ENCODE measurements around the gene EPHA7.

The EPHA7 gene

GRCh38 chr6:93266116-93266817 is 153.1 kb downstream of the EPHA7 start:
- Histone ChIP-seq H3K4me1 (ENCODE audit: control insufficient read depth in 1 of 2, insufficient read depth in 2 of 2, low read length in 2 of 2) (no peaks in the 10 kb centered on the region), H3K27ac (ENCODE audit: low read depth, low read length) (no peak overlapping the region), H3K9ac (ENCODE audit: low read depth in 1 of 2, low read length in 2 of 2) (no peak overlapping the region), H3K36me3 (ENCODE audit: control insufficient read depth in 1 of 2, insufficient read depth in 2 of 2, low read length in 2 of 2) (no peaks in the 10 kb centered on the region), H3K9me3 (ENCODE audit: control insufficient read depth in 1 of 2, low read length in 2 of 2) (no peaks in the 10 kb centered on the region), H3K4me3 (ENCODE audit: low read depth in 1 of 2, low read length in 2 of 2) (no peak overlapping the region), H3K27me3 (ENCODE audit: control insufficient read depth in 1 of 2, insufficient read depth in 2 of 2, low read length in 2 of 2) (no peaks in the 10 kb centered on the region)

GRCh38 chr6:93260881-93261280 is 158.5 kb downstream of the EPHA7 start:
- H3K4me1 ChIP-seq (ENCODE audit: control insufficient read depth in 1 of 2, insufficient read depth in 2 of 2, low read length in 2 of 2): no peaks in the 10 kb centered on the region
- no peak overlapping the region for H3K4me3 ChIP-seq (ENCODE audit: low read depth in 1 of 2, low read length in 2 of 2)
- no peaks in the 10 kb centered on the region for H3K27me3 ChIP-seq (ENCODE audit: control insufficient read depth in 1 of 2, insufficient read depth in 2 of 2, low read length in 2 of 2)
- H3K9ac ChIP-seq (ENCODE audit: low read depth in 1 of 2, low read length in 2 of 2): no peak overlapping the region
- H3K27ac ChIP-seq (ENCODE audit: low read depth, low read length): no peak overlapping the region
- H3K36me3 ChIP-seq (ENCODE audit: control insufficient read depth in 1 of 2, insufficient read depth in 2 of 2, low read length in 2 of 2): no peaks in the 10 kb centered on the region
- H3K9me3 ChIP-seq (ENCODE audit: control insufficient read depth in 1 of 2, low read length in 2 of 2): no peaks in the 10 kb centered on the region

DNA sequence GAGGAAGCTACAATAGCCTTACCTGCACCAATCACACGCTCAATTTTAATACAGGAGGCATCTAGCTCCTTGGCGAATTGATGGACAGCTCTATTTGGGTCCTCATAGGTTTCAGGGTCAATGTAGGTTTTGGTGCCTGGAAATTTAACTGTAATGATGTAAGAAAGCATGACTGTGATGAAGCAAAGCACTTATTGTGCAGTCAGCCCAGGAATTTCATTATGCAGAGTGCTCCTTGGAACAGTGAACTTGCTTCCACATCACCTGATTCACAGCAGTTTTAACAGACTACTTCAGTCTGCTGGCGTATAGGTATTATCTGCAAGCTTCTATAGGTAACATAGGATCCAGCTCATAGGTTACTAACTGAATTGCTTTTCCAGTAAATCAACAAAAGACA is 160.0 kb downstream of the EPHA7 start:
- no peak overlapping the region for H3K9ac ChIP-seq (ENCODE audit: low read depth in 1 of 2, low read length in 2 of 2)
- no peak overlapping the region for H3K27ac ChIP-seq (ENCODE audit: low read depth, low read length)
- H3K9me3 ChIP-seq (ENCODE audit: control insufficient read depth in 1 of 2, low read length in 2 of 2): no peaks in the 10 kb centered on the region
- H3K36me3 ChIP-seq (ENCODE audit: control insufficient read depth in 1 of 2, insufficient read depth in 2 of 2, low read length in 2 of 2): no peaks in the 10 kb centered on the region
- H3K27me3 ChIP-seq (ENCODE audit: control insufficient read depth in 1 of 2, insufficient read depth in 2 of 2, low read length in 2 of 2): no peaks in the 10 kb centered on the region
- no peak overlapping the region for H3K4me3 ChIP-seq (ENCODE audit: low read depth in 1 of 2, low read length in 2 of 2)
- H3K4me1 ChIP-seq (ENCODE audit: control insufficient read depth in 1 of 2, insufficient read depth in 2 of 2, low read length in 2 of 2): no peaks in the 10 kb centered on the region

- no peaks in the 10 kb centered on the region for H3K4me1 ChIP-seq (ENCODE audit: control insufficient read depth in 1 of 2, insufficient read depth in 2 of 2, low read length in 2 of 2)
- no peak overlapping the region for H3K27ac ChIP-seq (ENCODE audit: low read depth, low read length)
- no peaks in the 10 kb centered on the region for H3K9me3 ChIP-seq (ENCODE audit: control insufficient read depth in 1 of 2, low read length in 2 of 2)
- no peaks in the 10 kb centered on the region for H3K27me3 ChIP-seq (ENCODE audit: control insufficient read depth in 1 of 2, insufficient read depth in 2 of 2, low read length in 2 of 2)
- H3K9ac ChIP-seq (ENCODE audit: low read depth in 1 of 2, low read length in 2 of 2): no peak overlapping the region
- no peaks in the 10 kb centered on the region for H3K36me3 ChIP-seq (ENCODE audit: control insufficient read depth in 1 of 2, insufficient read depth in 2 of 2, low read length in 2 of 2)
- no peak overlapping the region for H3K4me3 ChIP-seq (ENCODE audit: low read depth in 1 of 2, low read length in 2 of 2)
Measured at GRCh38 chr6:93252930-93253329, 166.4 kb downstream of the EPHA7 start.

GRCh38 chr6:93248631-93249030 is 170.7 kb downstream of the EPHA7 start:
- Histone ChIP-seq H3K9ac (ENCODE audit: low read depth in 1 of 2, low read length in 2 of 2) (no peak overlapping the region), H3K27ac (ENCODE audit: low read depth, low read length) (no peak overlapping the region), H3K27me3 (ENCODE audit: control insufficient read depth in 1 of 2, insufficient read depth in 2 of 2, low read length in 2 of 2) (no peaks in the 10 kb centered on the region), H3K36me3 (ENCODE audit: control insufficient read depth in 1 of 2, insufficient read depth in 2 of 2, low read length in 2 of 2) (no peaks in the 10 kb centered on the region), H3K9me3 (ENCODE audit: control insufficient read depth in 1 of 2, low read length in 2 of 2) (no peaks in the 10 kb centered on the region), H3K4me1 (ENCODE audit: control insufficient read depth in 1 of 2, insufficient read depth in 2 of 2, low read length in 2 of 2) (no peaks in the 10 kb centered on the region), H3K4me3 (ENCODE audit: low read depth in 1 of 2, low read length in 2 of 2) (no peak overlapping the region)

DNA sequence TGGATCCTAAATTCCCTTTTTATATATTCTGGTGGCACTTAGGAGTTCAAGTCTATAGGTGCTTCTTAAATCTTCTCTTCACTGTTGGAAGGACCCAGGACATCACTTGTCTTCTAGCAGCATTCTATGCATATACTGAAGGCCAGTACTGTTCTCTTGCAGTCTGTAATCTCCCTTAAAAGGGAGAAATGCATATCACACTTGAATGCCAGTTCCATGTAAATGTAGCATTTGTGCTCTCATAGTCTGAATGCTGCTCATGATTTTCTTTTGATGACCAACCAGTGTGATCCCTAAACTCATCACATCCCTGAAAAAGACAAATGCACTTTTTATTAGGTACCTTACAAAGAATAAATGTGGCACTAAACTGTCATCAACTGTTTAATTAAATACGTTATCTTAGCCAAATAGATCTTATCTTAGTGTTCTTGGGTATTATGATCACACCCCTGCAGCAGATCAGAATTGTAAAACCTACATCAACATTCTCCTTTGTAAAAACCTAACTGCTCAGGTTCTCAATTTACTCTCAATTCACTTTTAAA is 176.1 kb downstream of the EPHA7 start:
- no peaks in the 10 kb centered on the region for H3K9me3 ChIP-seq (ENCODE audit: control insufficient read depth in 1 of 2, low read length in 2 of 2)
- no peak overlapping the region for H3K27ac ChIP-seq (ENCODE audit: low read depth, low read length)
- H3K4me1 ChIP-seq (ENCODE audit: control insufficient read depth in 1 of 2, insufficient read depth in 2 of 2, low read length in 2 of 2): no peaks in the 10 kb centered on the region

GRCh38 chr6:93242049-93242448 is 177.3 kb downstream of the EPHA7 start:
- Histone ChIP-seq H3K27ac (ENCODE audit: low read depth, low read length) (no peak overlapping the region), H3K4me3 (ENCODE audit: low read depth in 1 of 2, low read length in 2 of 2) (no peak overlapping the region), H3K27me3 (ENCODE audit: control insufficient read depth in 1 of 2, insufficient read depth in 2 of 2, low read length in 2 of 2) (no peaks in the 10 kb centered on the region), H3K4me1 (ENCODE audit: control insufficient read depth in 1 of 2, insufficient read depth in 2 of 2, low read length in 2 of 2) (no peaks in the 10 kb centered on the region), H3K9ac (ENCODE audit: low read depth in 1 of 2, low read length in 2 of 2) (no peak overlapping the region), H3K36me3 (ENCODE audit: control insufficient read depth in 1 of 2, insufficient read depth in 2 of 2, low read length in 2 of 2) (no peaks in the 10 kb centered on the region), H3K9me3 (ENCODE audit: control insufficient read depth in 1 of 2, low read length in 2 of 2) (no peaks in the 10 kb centered on the region)

More for the DNA sequence above, 176.1 kb downstream of the EPHA7 start:
- Histone ChIP-seq H3K36me3 (ENCODE audit: control insufficient read depth in 1 of 2, insufficient read depth in 2 of 2, low read length in 2 of 2) (no peaks in the 10 kb centered on the region), H3K27me3 (ENCODE audit: control insufficient read depth in 1 of 2, insufficient read depth in 2 of 2, low read length in 2 of 2) (no peaks in the 10 kb centered on the region), H3K4me3 (ENCODE audit: low read depth in 1 of 2, low read length in 2 of 2) (no peak overlapping the region), H3K9ac (ENCODE audit: low read depth in 1 of 2, low read length in 2 of 2) (no peak overlapping the region)

DNA sequence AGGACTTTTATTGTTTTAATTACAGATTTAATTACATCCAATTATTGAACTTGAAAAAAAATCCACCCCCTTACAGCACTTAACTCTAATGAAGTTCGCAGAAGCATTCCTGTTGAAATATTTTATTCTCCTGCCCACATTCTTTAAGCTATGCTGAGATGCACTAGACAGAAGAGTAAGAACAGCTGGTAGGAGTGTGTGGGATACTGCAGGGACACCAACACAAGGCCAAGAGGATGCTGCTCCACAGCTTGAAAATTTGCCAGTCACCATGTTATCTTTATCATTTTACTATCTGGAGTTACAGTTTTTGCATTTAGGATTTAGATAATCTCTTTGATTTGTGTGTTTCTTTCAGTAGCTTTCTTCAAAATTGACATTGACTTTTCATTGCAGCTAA is 180.7 kb downstream of the EPHA7 start:
- Histone ChIP-seq H3K27me3 (ENCODE audit: control insufficient read depth in 1 of 2, insufficient read depth in 2 of 2, low read length in 2 of 2) (no peaks in the 10 kb centered on the region), H3K4me1 (ENCODE audit: control insufficient read depth in 1 of 2, insufficient read depth in 2 of 2, low read length in 2 of 2) (no peaks in the 10 kb centered on the region), H3K27ac (ENCODE audit: low read depth, low read length) (no peak overlapping the region), H3K9ac (ENCODE audit: low read depth in 1 of 2, low read length in 2 of 2) (no peak overlapping the region), H3K36me3 (ENCODE audit: control insufficient read depth in 1 of 2, insufficient read depth in 2 of 2, low read length in 2 of 2) (no peaks in the 10 kb centered on the region), H3K9me3 (ENCODE audit: control insufficient read depth in 1 of 2, low read length in 2 of 2) (no peaks in the 10 kb centered on the region), H3K4me3 (ENCODE audit: low read depth in 1 of 2, low read length in 2 of 2) (no peak overlapping the region)

DNA sequence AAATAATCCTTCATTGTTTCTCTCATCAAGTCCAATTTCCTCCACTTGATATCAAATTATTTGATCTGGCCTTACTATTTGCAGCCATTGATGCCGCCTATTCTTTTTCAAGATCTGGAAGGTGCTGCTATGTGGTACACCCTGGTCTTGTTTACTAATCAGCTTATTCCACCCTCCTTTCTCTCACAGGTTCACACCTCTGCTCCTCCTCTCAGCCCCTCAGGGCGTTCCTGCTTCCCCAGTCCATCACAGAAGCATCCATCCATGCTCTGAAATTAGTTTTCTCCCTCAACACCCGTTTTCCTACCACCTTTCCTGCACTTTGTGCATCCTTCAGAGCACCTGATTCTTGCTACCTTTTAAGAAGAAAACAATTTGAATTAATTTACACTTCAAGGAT is 183.6 kb downstream of the EPHA7 start:
- Histone ChIP-seq H3K27ac (ENCODE audit: low read depth, low read length) (no peak overlapping the region), H3K36me3 (ENCODE audit: control insufficient read depth in 1 of 2, insufficient read depth in 2 of 2, low read length in 2 of 2) (no peaks in the 10 kb centered on the region)

DNA sequence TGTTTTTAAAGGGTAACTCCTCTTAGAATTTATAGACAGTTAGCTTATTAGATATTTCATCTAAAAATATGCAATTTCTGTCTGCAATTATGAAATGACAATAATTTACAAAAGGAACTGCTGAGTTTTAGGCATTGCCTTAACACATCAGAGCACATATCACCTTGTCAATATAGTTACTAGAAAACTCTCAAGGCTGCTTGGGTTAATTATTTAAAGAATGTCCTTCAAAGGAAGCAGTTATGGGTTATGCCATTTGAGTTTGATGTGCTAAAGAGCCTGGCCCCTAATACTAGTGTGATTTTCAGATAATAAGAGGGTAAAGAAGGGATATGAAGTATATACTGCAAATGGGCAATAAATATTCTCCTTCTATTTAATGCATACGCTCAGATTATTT is 192.5 kb downstream of the EPHA7 start:
- H3K4me3 ChIP-seq (ENCODE audit: low read depth in 1 of 2, low read length in 2 of 2): no peak overlapping the region

More for the DNA sequence above, 183.6 kb downstream of the EPHA7 start:
- Histone ChIP-seq H3K9ac (ENCODE audit: low read depth in 1 of 2, low read length in 2 of 2) (no peak overlapping the region), H3K27me3 (ENCODE audit: control insufficient read depth in 1 of 2, insufficient read depth in 2 of 2, low read length in 2 of 2) (no peaks in the 10 kb centered on the region), H3K4me1 (ENCODE audit: control insufficient read depth in 1 of 2, insufficient read depth in 2 of 2, low read length in 2 of 2) (no peaks in the 10 kb centered on the region), H3K4me3 (ENCODE audit: low read depth in 1 of 2, low read length in 2 of 2) (no peak overlapping the region), H3K9me3 (ENCODE audit: control insufficient read depth in 1 of 2, low read length in 2 of 2) (no peaks in the 10 kb centered on the region)

More for the DNA sequence above, 192.5 kb downstream of the EPHA7 start:
- Histone ChIP-seq H3K27ac (ENCODE audit: low read depth, low read length) (no peak overlapping the region), H3K4me1 (ENCODE audit: control insufficient read depth in 1 of 2, insufficient read depth in 2 of 2, low read length in 2 of 2) (no peaks in the 10 kb centered on the region), H3K27me3 (ENCODE audit: control insufficient read depth in 1 of 2, insufficient read depth in 2 of 2, low read length in 2 of 2) (no peaks in the 10 kb centered on the region), H3K36me3 (ENCODE audit: control insufficient read depth in 1 of 2, insufficient read depth in 2 of 2, low read length in 2 of 2) (no peaks in the 10 kb centered on the region), H3K9me3 (ENCODE audit: control insufficient read depth in 1 of 2, low read length in 2 of 2) (no peaks in the 10 kb centered on the region), H3K9ac (ENCODE audit: low read depth in 1 of 2, low read length in 2 of 2) (no peak overlapping the region)
